NCI-H2171 treated with DMSO at 0.1 percent for 48 hours (cell line): ENCODE data around the gene ATF7IP.

Source experiments
- DNase-seq: peaks from one replicate; lab custom pipeline; 2025; lab: John Stamatoyannopoulos, UW

Gene ATF7IP

DNA sequence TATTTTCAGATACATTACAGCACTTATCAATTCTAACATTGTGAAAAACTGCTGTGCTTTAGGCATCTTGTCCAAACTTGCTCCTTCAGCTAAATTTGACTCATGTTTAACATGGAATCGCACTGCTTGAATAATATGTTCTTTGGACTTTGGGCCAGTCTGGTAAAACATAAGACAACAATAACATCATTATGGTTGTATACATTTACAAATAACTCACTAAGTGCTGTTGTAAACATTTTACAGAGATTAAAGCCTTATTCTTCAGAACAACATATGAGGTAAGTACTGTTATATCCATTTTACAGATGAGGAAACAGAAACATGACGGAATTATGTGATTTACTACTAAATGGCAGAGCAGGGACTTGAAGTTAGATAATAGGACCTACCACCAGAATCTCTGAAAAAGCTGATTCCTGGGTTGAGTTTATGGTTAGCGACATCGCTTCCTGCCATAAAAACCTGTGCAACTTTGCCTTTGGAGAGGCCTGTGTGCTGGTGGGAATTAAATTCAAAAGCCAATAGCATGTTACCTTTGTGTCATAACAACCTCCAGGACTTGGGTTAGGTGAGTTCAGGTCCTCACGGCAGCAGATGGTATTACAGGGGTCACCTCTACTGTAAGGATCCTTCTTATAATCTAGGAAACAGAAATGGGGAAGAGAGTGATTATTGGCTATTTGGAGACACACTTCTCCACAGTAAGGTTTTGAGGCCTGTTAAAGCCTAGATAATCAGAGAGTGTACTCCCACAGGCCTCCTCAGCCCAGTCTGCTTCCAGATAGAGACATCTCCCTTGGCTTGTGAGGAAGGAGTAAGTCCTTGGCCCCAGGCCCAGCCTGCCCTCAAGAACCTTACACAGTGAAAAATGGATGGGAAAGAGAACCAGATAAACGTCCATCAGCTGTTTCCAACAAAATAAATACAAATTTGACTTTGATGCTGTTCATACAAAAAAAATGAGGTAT lies 140.4 kb downstream of the ATF7IP start:
- DNase-seq = no peak

DNA sequence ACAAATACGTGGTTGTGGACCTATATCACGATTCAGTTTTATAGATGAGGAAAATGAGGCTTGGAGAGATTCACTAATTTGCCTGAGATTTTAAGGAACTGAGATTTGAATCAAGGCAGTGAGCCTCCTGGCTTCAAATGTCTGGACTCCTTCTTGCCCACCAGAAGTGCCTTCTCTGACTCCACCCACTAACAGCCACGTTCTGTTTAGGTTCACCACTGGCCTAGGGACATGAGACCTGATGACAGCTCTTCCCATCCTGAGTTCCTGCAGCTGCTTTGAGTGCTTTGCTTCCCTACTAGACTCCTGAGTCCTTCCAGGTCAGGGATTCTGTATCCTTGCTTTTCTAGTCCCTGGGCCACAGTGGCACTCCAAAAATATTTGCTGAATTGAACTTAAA lies 145.1 kb downstream of the ATF7IP start:
- DNase-seq = no peak

DNA sequence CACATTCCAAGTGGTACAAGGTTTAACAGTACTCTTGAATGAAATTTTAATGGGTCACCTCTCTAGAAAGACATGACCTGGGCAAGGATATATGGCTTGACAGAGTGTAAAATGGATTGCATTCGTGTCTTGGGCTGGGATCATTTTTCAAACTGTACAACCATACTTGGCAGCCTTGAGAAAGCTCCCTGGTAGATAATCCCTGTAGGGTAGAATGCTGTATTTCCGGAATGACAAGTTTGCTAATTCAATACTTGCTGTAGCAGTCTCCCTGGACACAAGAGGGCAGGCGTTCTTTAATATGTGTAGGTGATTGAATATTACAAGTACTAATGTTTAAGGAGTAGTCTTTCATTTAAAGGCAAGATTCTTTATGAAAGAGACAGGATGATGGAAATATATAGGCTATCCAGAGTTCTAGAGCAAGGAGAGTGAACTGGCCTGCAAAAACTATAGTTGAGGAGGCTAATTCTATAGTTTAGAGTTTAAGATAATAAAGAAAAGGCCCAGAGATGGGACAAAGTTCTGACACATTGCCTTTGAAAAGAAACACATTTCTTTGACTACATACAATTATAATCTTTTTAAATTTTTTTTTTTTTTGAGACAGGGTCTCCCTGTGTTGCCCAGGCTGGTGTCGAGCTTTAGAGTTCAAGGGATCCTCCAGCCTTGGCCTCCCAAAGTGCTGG lies 148.8 kb downstream of the ATF7IP start:
- DNase-seq = no peak

DNA sequence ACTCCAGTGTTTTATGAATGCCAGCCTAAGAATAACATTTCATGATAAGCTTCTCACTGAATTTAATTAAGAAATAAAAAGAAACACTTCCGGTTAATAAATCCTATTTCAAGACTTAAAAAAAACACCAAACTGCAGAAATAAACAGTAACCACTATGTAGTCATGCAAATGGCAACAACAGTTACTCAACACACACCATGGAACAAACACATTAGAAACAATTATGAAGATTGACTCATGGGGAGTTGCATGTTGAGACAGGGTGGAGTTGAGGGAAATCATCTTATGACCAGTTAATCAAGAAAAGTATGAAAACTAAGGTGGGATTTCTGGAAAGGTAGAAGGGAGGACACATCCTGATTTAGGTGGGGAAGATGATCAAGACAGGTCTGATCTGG lies 149.5 kb downstream of the ATF7IP start:
- DNase-seq = no peak

DNA sequence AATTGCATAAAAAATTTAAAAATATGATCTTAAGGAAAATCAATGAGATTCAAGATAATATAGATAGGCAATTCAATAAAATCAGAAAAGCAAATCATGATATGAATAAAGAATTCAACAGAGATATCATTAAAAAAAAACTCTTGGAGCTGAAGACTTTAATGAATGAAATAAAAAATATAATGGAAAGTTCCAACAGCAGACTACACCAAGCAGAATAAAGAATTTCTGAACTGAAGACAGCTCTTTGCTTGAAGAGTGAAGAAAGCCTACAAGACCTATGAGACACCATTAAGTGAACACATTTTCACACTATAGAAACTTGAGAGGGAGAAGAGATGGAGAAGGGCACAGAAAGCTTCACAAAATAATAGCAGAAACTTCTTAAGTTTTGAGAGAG lies 156.3 kb downstream of the ATF7IP start:
- no peak for DNase-seq

DNA sequence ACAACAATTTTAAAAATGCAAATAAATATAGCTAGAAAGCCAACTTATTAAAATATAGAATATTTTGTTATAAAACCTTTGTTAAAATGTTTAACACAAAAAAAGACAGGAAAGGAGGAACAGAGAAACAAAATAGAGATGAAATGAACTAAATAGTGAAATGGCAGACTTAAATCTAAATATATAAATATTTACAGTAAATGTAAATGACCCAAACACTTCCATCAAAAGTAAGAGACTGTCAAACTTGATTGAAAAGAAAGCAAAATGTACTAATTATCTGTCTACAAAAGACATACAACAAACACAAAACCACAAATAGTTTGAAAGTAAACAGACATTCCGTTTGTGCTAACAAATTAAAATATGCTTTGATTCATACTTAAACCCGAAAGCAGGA lies 160.5 kb downstream of the ATF7IP start:
- no peak for DNase-seq

DNA sequence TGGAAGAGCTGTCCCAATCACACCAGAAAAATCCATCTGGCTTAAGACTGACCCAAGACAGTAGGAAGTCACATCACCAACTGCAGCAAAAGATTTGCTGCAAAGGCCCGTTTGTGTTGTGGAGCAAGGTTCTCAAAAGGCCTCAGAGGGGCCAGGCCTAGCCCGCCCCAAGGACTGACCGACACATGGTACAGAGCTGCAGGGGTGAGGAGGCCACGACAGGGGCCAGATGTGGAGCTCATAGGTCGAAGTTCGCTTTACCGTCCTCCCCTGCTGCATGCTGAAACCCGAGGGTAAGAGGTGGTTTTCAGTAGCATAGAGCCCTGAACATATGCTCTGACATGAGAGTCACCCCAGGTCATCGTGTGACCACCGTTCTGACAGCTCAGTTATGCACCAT lies 166.7 kb downstream of the ATF7IP start:
- DNase-seq = no peak

DNA sequence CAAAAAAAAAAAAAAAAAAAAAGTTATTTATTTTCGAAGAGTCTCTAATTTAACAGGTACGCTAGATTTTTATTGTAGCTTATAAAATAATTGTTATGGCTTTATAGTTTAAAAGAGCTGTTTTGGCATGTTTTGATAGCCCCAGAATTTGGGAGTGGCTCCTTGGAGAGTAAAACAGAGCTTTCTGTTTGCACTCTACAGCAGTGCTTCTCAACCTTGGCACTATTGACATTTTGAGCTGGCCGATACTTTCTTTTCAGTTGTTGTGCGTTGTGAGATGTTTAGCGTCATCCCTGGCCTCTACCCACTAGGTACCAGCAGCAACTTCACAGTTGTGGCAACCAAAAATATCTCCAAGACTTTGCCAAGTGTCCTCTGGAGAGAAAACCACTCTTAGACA lies 171.6 kb downstream of the ATF7IP start:
- DNase-seq = no peak

DNA sequence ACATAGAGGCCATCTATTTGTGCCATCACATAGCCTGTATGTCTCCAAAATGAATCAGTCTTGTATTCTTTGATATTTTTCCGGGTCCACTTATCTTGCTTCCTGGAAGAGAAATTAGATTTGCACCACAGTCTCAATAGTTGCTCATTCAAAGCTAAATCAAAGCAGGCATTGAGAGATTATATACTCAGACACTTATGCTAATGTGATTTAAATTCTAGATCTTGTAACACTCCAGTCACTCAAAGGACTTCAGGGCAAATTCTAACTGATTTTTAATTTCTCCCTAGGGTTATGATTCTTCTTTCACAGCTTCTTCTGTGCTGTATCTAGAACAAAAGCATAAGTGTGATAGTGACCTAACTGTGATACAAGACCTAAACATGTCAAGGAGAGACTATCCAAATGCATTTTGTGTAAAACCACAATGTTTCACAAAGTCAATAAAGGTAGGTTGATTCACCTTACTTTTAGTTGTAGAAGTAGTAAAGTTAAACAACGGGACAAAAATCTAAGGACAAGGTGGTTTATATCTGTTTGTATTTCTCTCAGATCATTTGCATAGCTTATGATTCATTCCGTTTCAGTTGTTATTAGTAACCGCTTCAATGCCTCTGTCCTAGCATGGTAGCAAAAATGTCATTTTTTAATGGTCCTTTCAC lies 175.4 kb downstream of the ATF7IP start:
- DNase-seq = no peak

DNA sequence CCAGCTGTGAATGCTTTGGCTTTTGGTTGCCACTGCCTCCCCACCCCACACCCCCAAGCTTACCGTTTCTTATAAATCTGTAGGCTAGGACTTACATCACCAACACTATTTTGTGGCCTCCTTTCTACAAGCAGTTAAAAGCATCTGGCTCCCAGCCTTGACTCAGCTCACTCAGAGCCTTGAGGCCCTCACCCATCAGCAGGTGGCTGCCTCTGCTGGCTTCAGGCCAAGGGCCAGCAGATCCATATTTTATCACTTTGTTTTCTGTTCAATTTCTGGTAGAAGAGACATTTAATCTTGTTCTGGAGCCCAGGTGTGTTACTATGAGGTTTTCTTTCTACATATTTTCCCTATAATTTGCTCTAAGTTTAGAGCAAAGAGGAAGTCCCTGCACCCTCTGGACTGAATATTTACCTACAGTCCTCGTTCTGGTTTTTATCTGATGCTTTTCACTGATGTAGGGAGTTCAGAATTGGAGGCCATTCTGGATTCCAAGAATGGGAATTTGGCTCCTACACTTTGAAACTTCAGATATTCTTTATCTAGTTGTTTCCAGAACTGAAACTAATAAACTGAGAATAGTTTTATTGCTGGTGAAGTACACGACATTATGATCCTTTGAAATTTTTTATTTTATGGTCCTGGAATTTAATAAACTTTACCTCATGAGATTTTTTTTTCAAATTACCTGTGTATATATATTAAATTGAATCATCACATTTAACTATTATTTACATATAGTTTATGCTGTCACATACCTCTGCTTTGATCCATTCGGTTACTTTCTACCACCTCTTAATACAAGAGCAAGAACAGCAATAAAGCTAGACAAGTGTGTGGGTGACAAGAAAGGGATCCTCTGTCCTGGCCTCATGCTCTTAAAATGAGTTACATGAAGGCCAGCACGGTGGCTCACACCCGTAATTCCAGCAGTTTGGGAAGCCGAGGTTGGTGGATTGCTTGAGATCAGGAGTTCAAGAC lies 180.0 kb downstream of the ATF7IP start:
- peak; percentile 1 for DNase-seq

DNA sequence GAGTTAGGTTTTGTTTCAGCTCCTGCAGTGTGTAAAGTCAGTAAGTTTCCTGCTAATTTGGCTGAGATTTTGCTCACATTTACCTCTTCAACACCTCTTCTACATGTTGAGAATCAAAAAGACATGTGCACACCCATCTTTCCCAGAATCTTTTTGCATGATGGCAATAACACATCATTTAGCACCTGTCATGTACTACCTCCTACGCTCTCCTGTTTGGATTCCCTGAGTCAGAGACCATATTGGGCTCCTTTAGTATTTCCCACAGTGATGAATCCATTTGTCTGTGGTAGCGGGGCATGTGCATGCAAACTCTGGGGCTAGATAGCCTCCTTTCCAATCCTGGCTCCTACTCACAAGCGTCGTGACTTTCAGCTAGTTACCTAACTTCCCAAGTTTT lies 182.1 kb downstream of the ATF7IP start:
- no peak for DNase-seq

DNA sequence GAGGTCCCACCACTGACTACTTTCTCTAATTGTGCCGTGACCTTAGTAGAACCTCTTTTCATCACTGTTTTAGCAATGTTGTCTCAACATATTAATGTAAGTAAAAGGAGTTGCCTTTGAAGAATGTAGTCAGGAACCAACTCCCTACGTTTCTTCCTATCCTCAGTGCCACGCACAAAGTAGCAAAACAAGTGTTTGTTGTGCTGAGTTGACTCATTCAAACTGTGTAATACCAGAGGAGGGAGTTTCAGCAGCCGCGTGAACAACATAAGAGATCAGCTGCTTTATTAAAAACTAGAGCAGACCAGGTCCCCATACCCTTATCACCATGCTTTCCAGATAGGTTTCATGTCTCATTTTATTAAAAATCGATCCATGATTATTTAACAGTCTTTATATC lies 183.1 kb downstream of the ATF7IP start:
- DNase-seq = no peak
